Activated naive CD4-positive, alpha-beta T cell treated with anti-CD3 and anti-CD28 coated beads, Interleukin-2, amount 50 U/mL, for 72 hours (primary cell): ENCODE results near the gene CDCA3. TPM values are rescaled to one million over a fixed set of nuclear protein-coding genes. Genes with fewer than 3 reads are reported as not detected.

Experiments used
- ATAC-seq, 2 donors: fragments of 150-1000 bp; cut with Tn5 transposase; 2 replicates each; pipeline ENCODE4 v1.10.0; 2021; ENCODE audit warnings: mild to moderate bottlenecking in 2 of 2, moderate library complexity in 2 of 2
- DNase-seq, 2 donors: peaks; one replicate each; pipeline ENCODE4 v3.0.0; 2021 to 2022; ENCODE audit warnings: low spot score in 2 of 2
- H3K27ac Mint-ChIP-seq, 2 donors: one replicate each; pipeline ENCODE4 v1.8.0; 2022; ENCODE audit warnings: mild to moderate bottlenecking in 2 of 2, mixed read lengths in 2 of 2
- H3K36me3 Mint-ChIP-seq, 2 donors: one replicate each; pipeline ENCODE4 v1.8.0; 2022; ENCODE audit warnings: mixed read lengths in 2 of 2
- H3K9me3 Mint-ChIP-seq, 2 donors: one replicate each; pipeline ENCODE4 v1.8.0; 2022; ENCODE audit warnings: mixed read lengths in 2 of 2
- total RNA-seq, 2 donors: library from RNA; stranded (reverse); gene quantifications; one replicate each; pipeline ENCODE4 v1.2.3, GENCODE V29; 2022

CDCA3 gene
- total RNA-seq, 2 donors from 2014 or later, result 110 to 147 TPM

DNA sequence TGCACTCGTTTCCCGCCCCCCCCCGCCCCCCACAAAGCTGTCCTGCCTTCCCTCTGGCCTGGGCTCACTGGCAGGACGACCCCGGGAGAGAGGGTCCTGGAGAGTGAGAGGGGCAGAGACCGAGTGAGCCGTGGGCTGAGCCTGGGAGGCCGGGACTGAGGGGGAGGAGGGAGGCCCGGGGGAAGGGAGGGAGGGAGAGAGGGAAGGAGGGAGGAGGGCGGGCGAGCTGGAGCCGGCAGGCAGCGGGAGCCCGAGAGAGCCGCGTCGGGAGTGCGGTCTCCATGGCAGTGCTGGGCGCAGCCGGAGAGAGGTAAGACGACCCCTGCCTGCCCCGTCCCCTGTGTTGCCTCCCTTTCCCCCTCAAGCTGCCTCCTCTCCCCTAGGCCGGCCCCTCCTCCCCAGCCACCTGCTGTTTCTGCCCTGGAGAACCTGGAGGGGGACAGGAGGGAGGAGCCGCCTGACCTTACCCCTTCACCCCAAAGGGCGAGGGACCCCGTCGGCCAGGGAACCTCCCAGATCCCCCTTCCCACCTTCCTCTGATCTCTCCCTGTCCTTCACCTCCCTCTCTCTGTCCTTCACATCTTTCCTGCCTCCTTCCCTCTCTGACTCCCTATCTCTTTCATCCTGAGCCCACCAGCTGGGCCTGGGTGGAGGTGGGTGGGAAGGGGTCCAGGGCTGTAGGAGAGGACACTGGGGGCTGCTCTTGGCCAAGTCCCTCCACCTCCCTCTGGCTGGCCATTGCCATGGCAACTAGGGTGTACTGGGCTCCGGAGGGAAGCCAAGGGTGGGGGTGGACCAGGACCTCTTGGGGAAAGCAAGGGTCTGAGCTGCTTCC lies 29.3 kb downstream of the CDCA3 start, which contains the start of gene GPR162:
Gene GPR162, plus strand, starts transcription at position 231 of the 835 bp plus-strand sequence. CDS start 2,078 bp downstream, outside the sequence.
- Mint-ChIP-seq H3K9me3 (no peaks in the 10 kb centered on the region), H3K36me3 (peaks cover 8 to 18% of the 10 kb centered on the region in 2 donors), H3K27ac (peak within 1 kb of the TSS in 1 of 2 donors; percentile 91)
- DNase-seq, result no peak
- no peak for ATAC-seq

GRCh38 chr12:6820166-6820565 lies 30.9 kb downstream of the CDCA3 start:
- no peak overlapping the region for H3K27ac Mint-ChIP-seq
- H3K36me3 Mint-ChIP-seq, result peaks cover 8 to 22% of the 10 kb centered on the region in 2 donors
- no peak for DNase-seq
- H3K9me3 Mint-ChIP-seq, result no peaks in the 10 kb centered on the region
- ATAC-seq, result no peak

- Mint-ChIP-seq H3K9me3 (no peaks in the 10 kb centered on the region), H3K27ac (peak overlapping the region in 1 of 2 donors; percentile 67), H3K36me3 (peaks cover 8 to 22% of the 10 kb centered on the region in 2 donors)
- ATAC-seq, result no peak
- DNase-seq, result no peak
Observed at GRCh38 chr12:6819106-6820030, 31.7 kb downstream of the CDCA3 start.

DNA sequence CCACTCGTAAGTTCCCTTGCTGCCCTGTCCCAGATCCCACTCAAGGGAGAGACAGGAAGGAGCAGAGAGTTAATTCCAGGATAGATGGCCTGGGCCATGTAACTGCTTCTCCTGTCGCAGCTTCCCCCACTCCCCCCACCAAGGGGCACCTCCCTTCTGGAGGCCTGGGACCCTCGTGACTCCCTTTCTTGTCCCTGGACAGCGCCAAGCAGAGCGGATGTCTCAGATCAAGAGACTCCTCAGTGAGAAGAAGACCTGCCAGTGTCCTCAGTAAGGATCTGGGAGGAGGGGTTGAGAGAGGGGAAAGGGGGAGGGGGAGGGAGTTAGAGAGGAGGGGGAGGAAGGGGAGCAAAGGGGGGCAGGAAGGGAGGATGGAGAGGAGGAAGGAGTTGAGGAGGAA lies 32.4 kb downstream of the CDCA3 start:
- H3K36me3 Mint-ChIP-seq, result peaks cover 8 to 22% of the 10 kb centered on the region in 2 donors
- DNase-seq, result no peak
- no peak for ATAC-seq
- H3K9me3 Mint-ChIP-seq, result no peaks in the 10 kb centered on the region
- H3K27ac Mint-ChIP-seq, result no peak overlapping the region

DNA sequence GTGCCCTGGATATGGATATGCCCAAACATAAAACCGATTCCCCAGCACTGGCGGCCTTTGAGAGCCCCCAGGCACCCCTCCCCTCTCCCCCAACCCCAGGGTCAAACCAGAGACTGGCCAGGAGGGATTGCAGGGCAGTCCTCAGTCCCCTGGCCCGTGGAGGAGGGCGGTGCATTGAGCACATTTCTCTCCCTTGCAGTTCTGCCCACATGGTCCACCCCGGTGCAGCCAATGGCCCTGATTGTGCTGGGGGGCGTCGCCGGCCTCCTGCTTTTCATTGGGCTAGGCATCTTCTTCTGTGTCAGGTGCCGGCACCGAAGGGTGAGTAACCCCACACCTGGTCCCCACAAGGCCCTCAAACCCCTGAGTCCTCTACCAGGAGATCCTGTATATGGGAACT lies 32.9 kb downstream of the CDCA3 start:
- Mint-ChIP-seq H3K27ac (no peak overlapping the region), H3K36me3 (peaks cover 8 to 22% of the 10 kb centered on the region in 2 donors), H3K9me3 (no peaks in the 10 kb centered on the region)
- ATAC-seq, result no peak
- no peak for DNase-seq

DNA sequence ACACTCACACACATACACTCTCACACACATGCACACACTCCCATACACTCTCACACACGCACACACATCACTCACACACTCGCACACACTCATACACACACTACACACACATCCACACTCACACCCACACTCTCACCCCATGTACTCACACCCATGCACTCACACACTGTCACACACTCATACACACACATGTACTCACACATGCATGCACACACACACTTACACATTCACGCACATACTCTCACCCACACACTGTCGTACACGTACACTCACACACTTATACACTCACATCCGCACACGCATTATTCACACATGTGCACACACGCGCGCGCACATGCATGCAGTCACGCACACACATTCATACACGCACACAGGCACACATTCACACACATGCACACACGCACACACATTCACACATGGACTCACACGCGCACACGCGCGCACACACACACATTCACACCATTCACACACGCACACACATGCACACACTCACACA lies 33.4 kb downstream of the CDCA3 start:
- H3K36me3 Mint-ChIP-seq, result peaks cover 8 to 22% of the 10 kb centered on the region in 2 donors
- ATAC-seq (no peak), DNase-seq (no peak)
- peak overlapping the region in 1 of 2 donors; percentile 2 for H3K27ac Mint-ChIP-seq
- H3K9me3 Mint-ChIP-seq, result no peaks in the 10 kb centered on the region

- no peaks in the 10 kb centered on the region for H3K9me3 Mint-ChIP-seq
- no peak overlapping the region for H3K27ac Mint-ChIP-seq
- H3K36me3 Mint-ChIP-seq, result peaks cover 8 to 22% of the 10 kb centered on the region in 2 donors
- no peak for DNase-seq
- no peak for ATAC-seq
Observed at GRCh38 chr12:6817098-6817497, 34.0 kb downstream of the CDCA3 start.

DNA sequence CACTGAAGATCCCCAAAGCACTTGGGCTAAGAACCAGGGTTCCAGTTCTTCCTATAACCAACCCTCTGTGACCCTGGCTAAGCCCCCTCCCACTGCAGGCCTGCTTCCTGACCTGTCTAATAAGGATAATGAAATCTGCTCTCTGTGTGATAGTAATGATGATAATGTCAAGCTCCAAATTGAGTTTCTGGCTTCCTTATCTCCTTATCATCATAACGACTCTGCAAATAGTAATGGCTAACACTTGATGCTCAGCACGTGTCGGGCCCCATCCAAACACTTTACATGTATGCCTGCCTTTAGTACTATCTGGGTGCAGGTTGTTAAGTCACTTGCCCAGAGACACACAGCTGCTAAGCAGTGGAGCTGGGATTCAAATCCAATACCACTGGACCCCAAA lies 34.5 kb downstream of the CDCA3 start:
- H3K36me3 Mint-ChIP-seq, result peaks cover 8 to 22% of the 10 kb centered on the region in 2 donors
- ATAC-seq (no peak), DNase-seq (no peak)
- no peaks in the 10 kb centered on the region for H3K9me3 Mint-ChIP-seq
- no peak overlapping the region for H3K27ac Mint-ChIP-seq

DNA sequence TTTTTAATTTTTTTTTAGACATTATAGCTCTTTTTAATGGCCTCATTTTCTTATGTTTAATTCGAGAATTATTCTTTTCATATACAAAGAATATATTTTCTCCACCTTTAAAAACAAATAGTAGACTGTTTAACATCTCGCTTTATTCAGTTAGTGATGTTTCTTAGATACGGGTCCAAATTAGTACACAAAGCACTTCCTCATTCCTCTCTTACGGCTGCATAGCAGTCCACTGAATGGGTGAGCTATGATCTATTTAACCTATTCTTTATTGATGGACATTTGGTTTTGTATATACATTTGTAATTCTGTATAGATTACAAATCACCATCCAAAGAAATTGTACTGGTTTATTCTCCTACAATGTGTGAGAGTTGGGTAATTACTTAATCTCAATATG lies 37.7 kb downstream of the CDCA3 start:
- Mint-ChIP-seq H3K27ac (no peak overlapping the region), H3K36me3 (peaks cover 8 to 23% of the 10 kb centered on the region in 2 donors), H3K9me3 (no peaks in the 10 kb centered on the region)
- DNase-seq, result no peak
- ATAC-seq, result no peak

DNA sequence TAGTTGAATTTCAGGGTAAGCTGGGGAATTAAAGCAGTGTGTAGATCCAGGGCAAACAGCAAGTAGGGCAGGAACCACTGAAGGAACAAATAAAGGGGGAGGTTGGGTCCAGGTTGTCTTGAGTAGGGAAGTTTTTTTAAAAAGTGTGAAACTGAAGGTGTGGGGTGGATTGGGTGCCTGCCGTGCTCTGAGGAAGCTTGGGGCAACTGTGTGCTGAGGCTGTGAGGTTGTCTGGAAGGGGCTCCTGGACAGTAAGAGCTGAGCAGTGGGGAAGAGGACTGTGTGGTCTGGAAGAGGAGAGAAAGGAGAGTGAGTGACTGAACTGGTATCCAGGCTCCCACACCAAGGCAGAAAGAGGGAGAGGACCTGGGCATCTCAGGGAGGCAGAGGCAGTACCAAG lies 40.3 kb downstream of the CDCA3 start:
- DNase-seq (no peak), ATAC-seq (no peak)
- H3K36me3 Mint-ChIP-seq, result peaks cover under 1 to 5% of the 10 kb centered on the region in 2 donors
- H3K27ac Mint-ChIP-seq, result peak overlapping the region; percentile 44 to 61
- no peaks in the 10 kb centered on the region for H3K9me3 Mint-ChIP-seq

DNA sequence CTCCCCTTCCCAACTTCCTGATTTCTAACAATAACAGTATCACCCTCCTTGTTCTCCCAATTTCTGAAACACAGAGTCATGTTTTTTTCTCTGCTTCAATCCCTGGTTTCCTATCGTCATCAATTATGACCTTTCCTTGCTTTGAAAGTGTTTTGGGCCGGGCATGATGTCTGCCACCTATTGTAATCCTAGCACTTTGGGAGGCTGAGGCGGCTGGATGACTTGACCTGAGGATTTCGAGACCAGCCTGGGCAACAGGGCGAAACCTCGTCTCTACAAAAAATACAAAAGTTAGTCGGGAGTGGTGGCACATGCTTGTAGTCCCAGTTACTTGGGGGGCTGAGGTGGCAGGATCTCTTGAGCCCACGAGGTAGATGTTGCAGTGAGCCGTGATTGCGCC lies 42.0 kb downstream of the CDCA3 start:
- Mint-ChIP-seq H3K36me3 (peaks cover 4 to 14% of the 10 kb centered on the region in 2 donors), H3K27ac (peak overlapping the region in 1 of 2 donors; percentile 44), H3K9me3 (no peaks in the 10 kb centered on the region)
- ATAC-seq (no peak), DNase-seq (no peak)

GRCh38 chr12:6807170-6807569 lies 43.9 kb downstream of the CDCA3 start:
- Mint-ChIP-seq H3K27ac (no peak overlapping the region), H3K9me3 (no peaks in the 10 kb centered on the region), H3K36me3 (peaks cover 4 to 26% of the 10 kb centered on the region in 2 donors)
- no peak for ATAC-seq
- DNase-seq, result no peak

GRCh38 chr12:6799147-6799546 lies 51.9 kb downstream of the CDCA3 start:
- ATAC-seq, result no peak
- H3K36me3 Mint-ChIP-seq, result peaks cover 0 to 32% of the 10 kb centered on the region in 2 donors
- peak overlapping the region in 1 of 2 donors; percentile 65 for H3K27ac Mint-ChIP-seq
- H3K9me3 Mint-ChIP-seq, result no peaks in the 10 kb centered on the region
- DNase-seq, result no peak

Other genes with a start within 250 kb of the CDCA3 start
- 100 to 1,000 TPM; 288 to 307 TPM for gene CHD4, start 243.9 kb downstream of the CDCA3 start, total RNA-seq
- gene LPAR5, start 215.3 kb downstream of the CDCA3 start, total RNA-seq, result 1 to 10 TPM; 2.8 to 5.1 TPM
- gene ACRBP, start 203.9 kb downstream of the CDCA3 start, total RNA-seq, result 1 to 10 TPM; 2.1 to 2.8 TPM
- gene ING4, start 188.2 kb downstream of the CDCA3 start, total RNA-seq, result 10 to 100 TPM; 18.1 to 24.3 TPM
- gene ZNF384, start 161.9 kb downstream of the CDCA3 start, total RNA-seq, result 10 to 100 TPM; 77.1 to 92.6 TPM
- 1 to 10 TPM in 1 of 2 donors, not detected in 1; 1.3 TPM for gene PIANP, start 150.5 kb downstream of the CDCA3 start, total RNA-seq
- gene COPS7A, start 127.2 kb downstream of the CDCA3 start, total RNA-seq, result 10 to 100 TPM; 34.2 to 42.9 TPM
- gene MLF2, start 98.1 kb downstream of the CDCA3 start, total RNA-seq, result 100 to 1,000 TPM; 149 to 275 TPM
- 100 to 1,000 TPM in 1 of 2 donors, 10 to 100 TPM in 1; 76.0 to 163 TPM for gene PTMS, start 84.9 kb downstream of the CDCA3 start, total RNA-seq
- gene LAG3, start 78.8 kb downstream of the CDCA3 start, total RNA-seq, result 100 to 1,000 TPM in 1 of 2 donors, 10 to 100 TPM in 1; 71.3 to 117 TPM
- 100 to 1,000 TPM; 165 to 244 TPM for gene CD4, start 61.8 kb downstream of the CDCA3 start, total RNA-seq
- gene GPR162, start 29.5 kb downstream of the CDCA3 start, total RNA-seq, result under 1 TPM; 0.46 to 0.60 TPM
- 1 to 10 TPM in 1 of 2 donors, under 1 TPM in 1; 0.82 to 3.0 TPM for gene P3H3, start 22.9 kb downstream of the CDCA3 start, total RNA-seq
- 1 to 10 TPM in 1 of 2 donors, under 1 TPM in 1; 0.25 to 1.8 TPM for gene GNB3, start 10.4 kb downstream of the CDCA3 start, total RNA-seq
- gene USP5, start 864 bp upstream of the CDCA3 start, total RNA-seq, result 100 to 1,000 TPM; 132 to 166 TPM
- 1,000 to 10,000 TPM in 1 of 2 donors, 100 to 1,000 TPM in 1; 694 to 1,875 TPM for gene TPI1, start 16.2 kb upstream of the CDCA3 start, total RNA-seq
- gene SPSB2, start 22.0 kb upstream of the CDCA3 start, total RNA-seq, result 10 to 100 TPM in 1 of 2 donors, 1 to 10 TPM in 1; 1.4 to 11.7 TPM
- gene LRRC23, start 53.5 kb upstream of the CDCA3 start, total RNA-seq, result 10 to 100 TPM in 1 of 2 donors, 1 to 10 TPM in 1; 4.0 to 10.7 TPM
- 100 to 1,000 TPM; 264 to 314 TPM for gene ENO2, start 63.3 kb upstream of the CDCA3 start, total RNA-seq
- 10 to 100 TPM; 29.9 to 73.5 TPM for gene ATN1, start 76.7 kb upstream of the CDCA3 start, total RNA-seq
- gene RNU7-1, start 92.5 kb upstream of the CDCA3 start, total RNA-seq, result not detected
- 100 to 1,000 TPM; 229 to 609 TPM for gene C12orf57, start 92.7 kb upstream of the CDCA3 start, total RNA-seq
- 100 to 1,000 TPM; 320 to 609 TPM for gene PTPN6, start 100.1 kb upstream of the CDCA3 start, total RNA-seq
- 100 to 1,000 TPM; 387 to 423 TPM for gene PHB2, start 119.4 kb upstream of the CDCA3 start, total RNA-seq
- gene EMG1, start 119.6 kb upstream of the CDCA3 start, total RNA-seq, result 10 to 100 TPM; 69.0 to 76.3 TPM
- 10 to 100 TPM; 22.0 to 31.9 TPM for gene LPCAT3, start 167.2 kb upstream of the CDCA3 start, total RNA-seq
- 10 to 100 TPM in 1 of 2 donors, 1 to 10 TPM in 1; 4.8 to 21.9 TPM for gene C1S, start 209.4 kb upstream of the CDCA3 start, total RNA-seq
- 1 to 10 TPM; 3.9 to 5.6 TPM for gene C1R, start 241.2 kb upstream of the CDCA3 start, total RNA-seq